HUDEP-2 (cell line): ENCODE measurements around the gene CRY2.

Experiments
- DNase-seq, 76 experiments: peaks; one replicate each; lab custom pipeline; 2025; ENCODE audit not compliant: unreplicated experiment in 76 of 76; lab: John Stamatoyannopoulos, UW

CRY2 gene

GRCh38 chr11:45872651-45873356, 25.5 kb downstream of the CRY2 start:
- DNase-seq, result peak in 35 of 76 experiments; percentile 3 to 48 (median 21)

DNA sequence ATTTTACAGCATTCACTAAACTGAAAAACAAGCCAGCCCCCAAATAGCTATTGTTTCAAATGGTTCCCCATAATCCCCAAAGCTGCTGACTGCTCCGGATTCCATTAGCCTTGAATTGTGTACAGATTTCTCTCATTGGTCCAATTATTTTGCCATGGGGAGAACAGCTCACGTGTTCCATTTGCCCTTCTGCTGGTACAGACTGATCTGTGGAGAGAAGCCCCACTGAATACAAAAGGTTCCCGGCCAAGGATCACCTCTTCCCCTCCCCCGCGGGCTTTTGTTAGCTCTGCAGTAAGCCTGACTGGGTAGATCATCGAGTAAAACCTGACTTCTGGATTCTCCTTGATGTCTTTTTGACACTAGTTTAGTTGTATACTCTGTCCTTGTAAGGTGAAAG, 29.1 kb downstream of the CRY2 start:
- DNase-seq, result no peak

DNA sequence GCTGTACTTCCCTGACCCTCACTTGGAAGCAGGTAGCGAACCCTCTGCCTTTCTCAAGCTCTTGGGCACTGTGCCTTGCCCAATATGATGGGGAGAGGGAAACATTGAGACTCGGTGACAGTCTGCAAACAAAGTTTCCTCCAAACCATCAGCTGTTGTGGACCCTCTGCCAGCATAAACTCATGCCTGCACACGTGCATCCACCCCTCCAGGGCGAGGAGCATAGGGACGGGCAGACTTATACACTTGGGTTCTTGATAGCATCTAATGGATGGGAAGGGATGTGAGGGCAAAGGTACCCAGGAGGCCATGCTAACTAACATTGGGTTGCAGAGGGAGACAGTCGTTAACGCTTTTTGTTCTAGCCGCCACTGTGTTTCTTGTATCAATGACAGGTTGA, 29.9 kb downstream of the CRY2 start:
- DNase-seq, result no peak

- peak in 4 of 76 experiments; percentile 7 to 30 (median 22) for DNase-seq
Measured at GRCh38 chr11:45877845-45878244, 30.6 kb downstream of the CRY2 start.

DNA sequence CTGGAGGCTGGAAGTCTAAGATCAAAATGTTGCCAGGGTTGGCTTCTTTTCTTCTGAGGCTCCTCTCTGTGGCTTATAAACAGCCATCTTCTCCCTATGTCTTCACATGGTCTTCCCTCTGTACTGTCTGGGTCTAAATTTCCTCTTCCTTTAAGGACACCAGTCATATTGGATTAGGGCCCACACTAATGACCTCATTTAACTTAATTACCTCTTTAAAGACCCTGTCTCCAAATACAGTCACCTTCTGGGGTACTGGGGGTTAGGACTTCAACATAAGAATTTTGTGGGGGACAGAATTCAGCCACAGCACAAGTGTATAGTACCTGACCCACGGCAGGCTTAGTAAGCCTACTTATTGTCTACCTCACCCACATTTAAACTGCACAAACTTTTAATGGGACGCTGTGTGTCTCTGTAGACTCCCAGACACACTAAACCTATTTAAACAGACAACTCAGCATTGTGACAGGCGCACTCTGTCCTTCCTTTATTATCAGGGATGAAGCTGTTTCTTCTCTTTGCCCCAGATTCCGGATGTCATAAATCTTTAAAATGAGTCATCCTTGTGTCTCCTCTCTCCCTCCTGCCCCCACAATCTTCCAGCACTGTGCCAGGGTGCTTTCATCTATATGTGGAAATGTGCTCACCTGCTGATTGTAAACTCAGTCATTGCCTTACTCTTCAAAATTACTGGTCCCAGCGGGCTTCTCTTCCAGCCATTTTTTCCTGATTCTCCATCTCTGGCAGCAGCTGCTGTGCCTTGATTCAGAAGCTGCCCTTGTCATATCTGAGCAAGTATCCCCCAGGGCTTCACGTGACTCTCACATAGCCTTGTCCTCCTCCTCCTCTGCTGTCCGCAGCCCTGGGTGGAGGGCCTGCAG, 32.8 kb downstream of the CRY2 start:
- no peak for DNase-seq

DNA sequence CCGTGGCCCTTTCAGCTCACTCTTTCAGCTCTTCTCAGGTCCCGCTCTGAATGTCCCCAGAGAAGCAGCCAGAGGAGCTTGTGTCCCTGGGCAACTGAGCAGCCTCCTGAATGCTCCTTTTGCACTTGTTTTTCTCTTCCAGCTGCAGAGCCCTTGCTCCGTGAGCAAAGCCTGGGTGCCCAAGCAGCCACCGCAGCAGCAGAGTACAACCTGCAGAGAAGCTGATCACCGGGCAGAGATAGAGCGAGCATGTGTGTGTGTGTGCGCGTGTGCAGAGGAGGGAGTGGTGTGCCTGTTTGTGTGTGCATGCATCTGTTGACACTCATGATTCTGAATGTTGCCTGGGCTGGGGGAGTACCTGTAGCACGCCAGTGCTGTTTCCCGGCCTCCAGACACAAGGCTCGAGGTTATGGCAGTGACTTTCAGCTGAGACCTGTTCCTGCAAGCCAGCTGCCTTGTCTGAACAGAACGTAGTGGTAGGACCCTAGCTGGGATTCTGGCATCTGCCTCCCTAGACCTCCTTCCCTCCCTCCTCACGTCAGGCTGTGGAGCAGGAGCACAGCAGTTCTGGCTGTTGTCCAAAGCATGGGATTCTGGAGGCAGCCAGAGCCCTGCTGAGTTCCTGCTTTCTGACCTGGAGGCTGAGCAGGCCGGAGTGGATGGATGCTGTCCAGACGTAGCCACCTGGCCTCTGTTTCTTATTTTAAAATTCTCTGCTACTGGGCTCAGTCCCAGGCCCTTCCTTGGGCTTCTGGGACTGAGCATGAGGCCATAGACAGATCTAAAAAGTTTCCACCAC, 33.7 kb downstream of the CRY2 start:
- no peak for DNase-seq

GRCh38 chr11:45881708-45882368, 34.6 kb downstream of the CRY2 start:
- no peak for DNase-seq

DNA sequence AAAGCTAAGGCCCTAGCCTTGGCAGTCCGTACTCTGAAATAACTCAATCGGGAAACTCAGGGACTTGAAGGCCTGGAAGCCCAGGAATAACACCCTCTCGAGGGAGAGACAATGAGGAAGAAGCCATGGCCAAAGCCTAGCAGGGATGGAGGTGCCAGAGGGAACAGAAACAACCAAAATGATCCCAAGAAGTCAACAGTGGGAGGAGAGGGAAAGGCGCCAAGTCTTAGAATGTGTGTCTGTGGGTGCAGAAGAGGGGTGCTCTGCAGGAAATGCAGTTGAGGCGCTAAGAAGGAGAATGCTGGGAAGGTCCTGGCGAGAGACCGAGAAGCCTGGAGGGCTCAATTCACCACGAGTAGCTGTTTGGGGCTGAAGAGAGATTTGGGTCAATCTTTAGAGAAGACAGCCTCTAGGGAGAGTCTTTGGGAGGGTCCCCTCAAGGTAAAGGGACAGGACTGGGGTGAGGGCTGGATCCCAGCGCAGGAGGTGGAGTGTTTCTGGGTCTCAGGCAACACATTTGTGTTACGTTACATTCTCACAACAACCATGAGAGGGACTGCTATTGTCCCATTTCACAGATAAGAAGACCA, 37.4 kb downstream of the CRY2 start:
- DNase-seq, result no peak

GRCh38 chr11:45885274-45885920, 38.1 kb downstream of the CRY2 start, which contains the start of gene MAPK8IP1:
MAPK8IP1 (plus strand) TSS chr11:45885651; CDS start chr11:45885821, 170 bp downstream.
- peak in 39 of 76 experiments; percentile 1 to 59 (median 30) for DNase-seq

GRCh38 chr11:45885921-45886721, 38.8 kb downstream of the CRY2 start:
- no peak for DNase-seq

GRCh38 chr11:45886816-45887520, 39.7 kb downstream of the CRY2 start:
- DNase-seq, result no peak

- DNase-seq, result no peak
Measured at GRCh38 chr11:45887587-45887986, 40.3 kb downstream of the CRY2 start.

DNA sequence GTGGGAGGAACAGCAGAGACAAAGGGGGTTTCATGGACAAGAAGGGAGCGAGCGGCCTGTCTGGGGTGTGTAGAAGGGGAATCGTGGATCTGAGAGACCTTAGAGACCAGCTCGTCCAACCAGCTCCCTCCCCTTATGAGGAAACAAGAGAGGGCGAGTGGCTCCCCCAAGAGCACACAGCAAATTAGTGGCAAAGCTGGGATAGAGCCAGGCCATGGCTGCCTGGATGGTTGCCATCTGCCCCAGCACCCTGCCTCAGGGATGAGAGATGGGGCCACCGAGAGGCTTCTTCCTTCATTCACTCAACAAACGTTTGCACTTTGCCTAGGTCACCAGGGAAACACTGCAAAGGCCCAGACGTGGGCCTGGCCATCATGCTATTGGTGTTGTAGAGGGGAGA, 42.3 kb downstream of the CRY2 start:
- no peak for DNase-seq

- no peak for DNase-seq
Measured at GRCh38 chr11:45889966-45890365, 42.7 kb downstream of the CRY2 start.

- no peak for DNase-seq
Measured at GRCh38 chr11:45890886-45891550, 43.7 kb downstream of the CRY2 start.

- no peak for DNase-seq
Measured at GRCh38 chr11:45892856-45893255, 45.6 kb downstream of the CRY2 start.

GRCh38 chr11:45894555-45895247, 47.4 kb downstream of the CRY2 start:
- no peak for DNase-seq
